ENCODE measurements around the gene MANSC1.

- no peak for TF ChIP-seq EZH2 (IDR thresholded peaks at IDR 0.05; ENCODE audit: insufficient read depth, poor library complexity, severe bottlenecking)
- no peak for TF ChIP-seq EZH2phosphoT487 (IDR thresholded peaks at IDR 0.05; ENCODE audit: insufficient read depth, low read depth)
Measured at GRCh38 chr12:12281134-12281533, 68.9 kb downstream of the MANSC1 start.

Data from GM23248 (cell line).